Endodermal cell (in vitro differentiated cells): ENCODE measurements around the gene ATG10. TPM values are rescaled to one million over a fixed set of nuclear protein-coding genes. Genes with fewer than 3 reads are reported as not detected.
"Not testable (repeated sequence)": the region's sequence is repeated elsewhere in the genome, so short reads cannot be mapped to it uniquely, and the experiment has no call there.

Experiments
- DNase-seq: peaks from one replicate; pipeline ENCODE4 v3.0.0-alpha.2; 2017
- H3K27ac ChIP-seq: 2 replicates; pipeline ENCODE4 v1.5.1; 2013; ENCODE audit warnings: mild to moderate bottlenecking, low read depth, low read length, moderate library complexity
- H3K27me3 ChIP-seq: 2 replicates; pipeline ENCODE4 v1.6.1; 2013; ENCODE audit warnings: mild to moderate bottlenecking, low read length, moderate library complexity; ENCODE audit not compliant: insufficient read depth, control insufficient read depth, poor library complexity, severe bottlenecking
- H3K36me3 ChIP-seq: 2 replicates; pipeline ENCODE4 v1.7.0; 2013; ENCODE audit warnings: mild to moderate bottlenecking, low read length, moderate library complexity; ENCODE audit not compliant: control insufficient read depth, insufficient read depth
- H3K4me1 ChIP-seq: one replicate; pipeline ENCODE4 v1.7.0; 2013; ENCODE audit warnings: low read length; ENCODE audit not compliant: control insufficient read depth, insufficient read depth
- H3K4me3 ChIP-seq: 2 replicates; pipeline ENCODE4 v1.5.1; 2013; ENCODE audit warnings: mild to moderate bottlenecking, low read length, moderate library complexity
- H3K9ac ChIP-seq: 2 replicates; pipeline ENCODE4 v1.6.1; 2013; ENCODE audit warnings: mild to moderate bottlenecking, low read length, moderate library complexity; ENCODE audit not compliant: poor library complexity, severe bottlenecking; ENCODE audit errors: extremely low read depth
- H3K9me3 ChIP-seq: 2 replicates; pipeline ENCODE4 v1.6.1; 2013; ENCODE audit warnings: mild to moderate bottlenecking, low read length, moderate library complexity; ENCODE audit not compliant: control insufficient read depth
- H3K27ac Mint-ChIP-seq: 2 replicates; pipeline ENCODE4 v1.8.0; 2020; ENCODE audit warnings: mixed read lengths
- H3K27me3 Mint-ChIP-seq: 2 replicates; pipeline ENCODE4 v1.8.0; 2021; ENCODE audit warnings: mild to moderate bottlenecking, mixed read lengths; ENCODE audit not compliant: insufficient read depth
- H3K36me3 Mint-ChIP-seq: 2 replicates; pipeline ENCODE4 v1.8.0; 2020; ENCODE audit warnings: low read depth, mixed read lengths
- H3K4me1 Mint-ChIP-seq: 2 replicates; pipeline ENCODE4 v1.8.0; 2020; ENCODE audit warnings: mixed read lengths
- H3K4me3 Mint-ChIP-seq: 2 replicates; pipeline ENCODE4 v1.8.0; 2020; ENCODE audit warnings: mild to moderate bottlenecking, moderate library complexity, mixed read lengths
- H3K9me3 Mint-ChIP-seq: 2 replicates; pipeline ENCODE4 v1.8.0; 2020; ENCODE audit warnings: mild to moderate bottlenecking, mixed read lengths
- CTCF ChIP-seq: fragments of 200-600 bp; sonication (generic); conservative IDR thresholded peaks from 2 replicates; pipeline ENCODE4 v1.5.0; 2021; ENCODE audit warnings: antibody characterized with exemption, mild to moderate bottlenecking
- WGBS, 2 experiments: methylation state at CpG; one replicate each; pipeline versions ENCODE4 v1.1.5 to v1.1.7; 2013; ENCODE audit warnings: missing lambda C conversion rate in 2 of 2, mixed read lengths in 1 of 2; ENCODE audit not compliant: insufficient coverage in 1 of 2, insufficient read length in 1 of 2; 5-methylcytosine and 5-hydroxymethylcytosine counted together
- total RNA-seq, 2 donors: library from RNA; stranded (reverse); fragmentation: NEBNext Ultra II Directional in 1 of 2; extraction: Animal tissue kit (Norgen Biotek cat#: 25700) in 1 of 2; gene quantifications; 2 replicates in 1 of 2; 3 replicates in 1 of 2; pipeline ENCODE4 v1.2.1, GENCODE V29; 2021

The ATG10 gene
- total RNA-seq, 2 donors from 2014 or later = 17.9 to 22.6 TPM

DNA sequence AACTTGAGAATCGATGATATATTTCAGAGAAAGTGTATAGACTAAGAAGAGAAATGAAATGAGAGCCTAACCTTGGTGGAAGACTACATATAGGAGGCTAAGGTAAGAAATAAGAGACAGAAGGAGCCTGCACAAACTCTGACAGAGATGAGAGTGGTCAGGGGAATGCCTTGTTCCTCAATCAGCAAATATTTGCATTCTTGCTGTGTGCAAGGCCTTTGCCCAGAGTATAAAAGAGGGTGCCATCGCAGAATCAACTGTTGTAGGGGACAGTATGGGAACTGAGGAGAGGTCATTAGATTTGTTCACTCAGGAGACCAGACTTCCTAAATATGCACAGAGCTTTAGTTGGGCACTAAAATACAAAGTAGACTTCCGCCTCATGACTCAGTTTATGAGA, 137.2 kb downstream of the ATG10 start:
- H3K4me1 Mint-ChIP-seq = peaks cover 30% of the 10 kb centered on the region
- TF ChIP-seq CTCF = no peak
- H3K4me3 Mint-ChIP-seq = no peak overlapping the region
- Histone ChIP-seq H3K4me1 (peaks cover 6% of the 10 kb centered on the region), H3K36me3 (no peaks in the 10 kb centered on the region), H3K9ac (no peak overlapping the region), H3K27ac (no peak overlapping the region), H3K9me3 (no peaks in the 10 kb centered on the region), H3K4me3 (no peak overlapping the region), H3K27me3 (no peaks in the 10 kb centered on the region)
- no peak for DNase-seq
- H3K36me3 Mint-ChIP-seq = no peaks in the 10 kb centered on the region
- H3K27ac Mint-ChIP-seq = no peak overlapping the region
- no peaks in the 10 kb centered on the region for H3K27me3 Mint-ChIP-seq
- WGBS, 2 experiments = 93 to 100% methylated on average over 2 to 3 of the region's 3 CpGs
- no peaks in the 10 kb centered on the region for H3K9me3 Mint-ChIP-seq

DNA sequence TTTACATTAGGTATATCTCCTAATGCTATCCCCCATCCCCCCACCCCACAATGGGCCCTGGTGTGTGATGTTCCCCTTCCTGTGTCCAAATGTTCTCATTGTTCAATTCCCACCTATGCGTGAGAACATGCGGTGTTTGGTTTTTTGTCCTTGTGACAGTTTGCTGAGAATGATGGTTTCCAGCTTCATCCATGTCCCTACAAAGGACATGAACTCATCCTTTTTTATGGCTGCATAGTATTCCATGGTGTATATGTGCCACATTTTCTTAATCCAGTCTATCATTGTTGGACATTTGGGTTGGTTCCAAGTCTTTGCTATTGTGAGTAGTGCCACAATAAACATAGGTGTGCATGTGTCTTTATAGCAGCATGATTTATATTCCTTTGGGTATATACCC, 138.1 kb downstream of the ATG10 start:
- not testable (repeated sequence) for H3K36me3 Mint-ChIP-seq, H3K4me1 ChIP-seq, H3K27me3 Mint-ChIP-seq, H3K4me3 ChIP-seq, H3K36me3 ChIP-seq, H3K9me3 Mint-ChIP-seq, H3K27ac Mint-ChIP-seq, H3K4me3 Mint-ChIP-seq, H3K27me3 ChIP-seq, H3K27ac ChIP-seq, H3K9me3 ChIP-seq, H3K9ac ChIP-seq, DNase-seq
- no CpG with 5 or more reads among the region's 2 CpGs for whole genome bisulfite sequencing, 2 experiments
- peaks cover 30% of the 10 kb centered on the region for H3K4me1 Mint-ChIP-seq

GRCh38 chr5:82111191-82111590, 139.4 kb downstream of the ATG10 start:
- Histone ChIP-seq H3K4me3 (no peak overlapping the region), H3K9ac (no peak overlapping the region), H3K27me3 (no peaks in the 10 kb centered on the region), H3K4me1 (peaks cover 3% of the 10 kb centered on the region), H3K36me3 (no peaks in the 10 kb centered on the region), H3K9me3 (no peaks in the 10 kb centered on the region), H3K27ac (no peak overlapping the region)
- no peaks in the 10 kb centered on the region for H3K9me3 Mint-ChIP-seq
- H3K4me3 Mint-ChIP-seq = no peak overlapping the region
- no peak for DNase-seq
- 60 to 79% methylated on average over 1 to 2 of the region's 2 CpGs for WGBS, 2 experiments
- no peaks in the 10 kb centered on the region for H3K27me3 Mint-ChIP-seq
- no peak for TF ChIP-seq CTCF
- no peak overlapping the region for H3K27ac Mint-ChIP-seq
- H3K36me3 Mint-ChIP-seq = no peaks in the 10 kb centered on the region
- peaks cover 25% of the 10 kb centered on the region for H3K4me1 Mint-ChIP-seq

DNA sequence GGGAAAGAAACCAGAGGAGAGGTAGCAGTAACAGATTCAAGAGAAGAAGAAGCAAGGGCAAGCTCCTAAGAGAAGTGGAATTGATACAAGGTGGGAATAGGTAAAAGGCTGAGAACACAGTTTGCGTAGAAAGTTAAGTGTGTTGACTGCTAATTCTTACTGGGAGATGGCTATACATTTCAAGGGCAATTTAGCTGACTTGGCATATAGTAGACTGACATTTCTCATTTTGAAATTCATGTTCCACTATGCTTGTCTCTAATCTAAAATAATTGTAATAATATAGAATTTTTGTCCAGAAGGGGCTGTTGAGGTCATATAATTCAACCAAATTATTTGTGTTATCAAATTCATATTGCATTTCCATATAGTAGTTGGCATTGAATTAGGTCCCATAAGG, 144.0 kb downstream of the ATG10 start:
- Mint-ChIP-seq H3K4me3 (no peak overlapping the region), H3K27me3 (no peaks in the 10 kb centered on the region), H3K4me1 (no peaks in the 10 kb centered on the region), H3K27ac (no peak overlapping the region), H3K9me3 (no peaks in the 10 kb centered on the region), H3K36me3 (no peaks in the 10 kb centered on the region)
- Histone ChIP-seq H3K9me3 (no peaks in the 10 kb centered on the region), H3K36me3 (no peaks in the 10 kb centered on the region), H3K4me3 (no peak overlapping the region), H3K27me3 (no peaks in the 10 kb centered on the region), H3K4me1 (no peaks in the 10 kb centered on the region), H3K27ac (no peak overlapping the region), H3K9ac (no peak overlapping the region)
- no peak for TF ChIP-seq CTCF
- 89 to 97% methylated on average over 1 of the region's 1 CpG for WGBS, 2 experiments
- DNase-seq = no peak
